GM19463 (cell line): ENCODE data around the gene LONP2.
"Not testable (repeated sequence)": the region's sequence is repeated elsewhere in the genome, so short reads cannot be mapped to it uniquely, and the experiment has no call there.

Source experiments
- ATAC-seq: cut with Tn5 transposase; IDR thresholded peaks from one replicate; pipeline ENCODE4 v1.9.1; 2021; ENCODE audit warnings: mild to moderate bottlenecking, moderate library complexity; ENCODE audit not compliant: unreplicated experiment

The LONP2 gene

GRCh38 chr16:48330189-48330840 is 86.2 kb downstream of the LONP2 start:
- ATAC-seq: no peak

GRCh38 chr16:48330841-48331192 is 86.7 kb downstream of the LONP2 start:
- no peak for ATAC-seq

- no peak for ATAC-seq
Observed at GRCh38 chr16:48332978-48333377, 88.9 kb downstream of the LONP2 start.

- ATAC-seq: no peak
Observed at GRCh38 chr16:48334325-48334724, 90.2 kb downstream of the LONP2 start.

GRCh38 chr16:48335961-48336360 is 91.9 kb downstream of the LONP2 start:
- ATAC-seq: no peak

- ATAC-seq: no peak
Observed at GRCh38 chr16:48340054-48340453, 96.0 kb downstream of the LONP2 start.

- ATAC-seq: no peak
Observed at GRCh38 chr16:48342591-48342990, 98.5 kb downstream of the LONP2 start.

- ATAC-seq: no peak
Observed at GRCh38 chr16:48347191-48347865, 103.2 kb downstream of the LONP2 start.

GRCh38 chr16:48347980-48348379 is 103.9 kb downstream of the LONP2 start:
- no peak for ATAC-seq

- ATAC-seq: no peak
Observed at GRCh38 chr16:48350736-48351135, 106.6 kb downstream of the LONP2 start.

GRCh38 chr16:48352648-48353390 is 108.7 kb downstream of the LONP2 start:
- no peak for ATAC-seq

- ATAC-seq: peak; percentile 89
Observed at GRCh38 chr16:48353565-48354163, 109.6 kb downstream of the LONP2 start.

- not testable (repeated sequence) for ATAC-seq
Observed at GRCh38 chr16:48354385-48354784, 110.3 kb downstream of the LONP2 start.

- no peak for ATAC-seq
Observed at GRCh38 chr16:48354877-48355855, 111.1 kb downstream of the LONP2 start.

- ATAC-seq: no peak
Observed at GRCh38 chr16:48356633-48357376, 112.7 kb downstream of the LONP2 start.

GRCh38 chr16:48358419-48358818 is 114.3 kb downstream of the LONP2 start:
- no peak for ATAC-seq

GRCh38 chr16:48359983-48360382 is 115.9 kb downstream of the LONP2 start:
- ATAC-seq: no peak

- no peak for ATAC-seq
Observed at GRCh38 chr16:48361012-48361411, 116.9 kb downstream of the LONP2 start.

GRCh38 chr16:48361540-48362144 is 117.5 kb downstream of the LONP2 start:
- ATAC-seq: no peak
